KMS-11 (cell line): Measurements from ENCODE around the gene CHST12.
"Not testable (repeated sequence)": the region's sequence is repeated elsewhere in the genome, so short reads cannot be mapped to it uniquely, and the experiment has no call there.

ENCODE experiments used
- H2AFZ ChIP-seq: fragments of 200-600 bp; sonication (generic); 2 replicates; pipeline ENCODE4 v1.6.1; 2016; ENCODE audit warnings: antibody characterized with exemption, mixed run types, low read depth
- H3K27ac ChIP-seq: fragments of 200-600 bp; sonication (generic); 2 replicates; pipeline ENCODE4 v1.6.1; 2016; ENCODE audit warnings: mild to moderate bottlenecking, mixed run types
- H3K27me3 ChIP-seq: fragments of 200-600 bp; sonication (generic); 2 replicates; pipeline ENCODE4 v1.6.1; 2017; ENCODE audit warnings: mild to moderate bottlenecking, low read depth, mixed run types, moderate library complexity; ENCODE audit not compliant: insufficient read depth
- H3K36me3 ChIP-seq: fragments of 200-600 bp; sonication (generic); 2 replicates; pipeline ENCODE4 v1.6.1; 2017; ENCODE audit warnings: mild to moderate bottlenecking, mixed run types; ENCODE audit not compliant: insufficient read depth
- H3K4me1 ChIP-seq: fragments of 200-600 bp; sonication (generic); 2 replicates; pipeline ENCODE4 v1.6.1; 2016; ENCODE audit warnings: mild to moderate bottlenecking, low read depth, mixed run types; ENCODE audit not compliant: poor library complexity, severe bottlenecking
- H3K4me2 ChIP-seq: fragments of 200-600 bp; sonication (generic); 2 replicates; pipeline ENCODE4 v1.7.0; 2016; ENCODE audit warnings: mild to moderate bottlenecking, mixed run types
- H3K4me3 ChIP-seq: fragments of 200-600 bp; sonication (generic); IDR thresholded peaks from 2 replicates; pipeline ENCODE4 v1.6.1; 2017; ENCODE audit warnings: low read depth, low read length, mixed read lengths; ENCODE audit not compliant: insufficient read depth
- H3K79me2 ChIP-seq: fragments of 200-600 bp; sonication (generic); 2 replicates; pipeline ENCODE4 v1.6.1; 2016; ENCODE audit warnings: low read depth, mixed run types; ENCODE audit not compliant: insufficient read depth
- H3K9ac ChIP-seq: fragments of 200-600 bp; sonication (generic); 2 replicates; pipeline ENCODE4 v1.6.1; 2016; ENCODE audit warnings: mild to moderate bottlenecking, mixed run types
- H4K20me1 ChIP-seq: fragments of 200-600 bp; sonication (generic); 2 replicates; pipeline ENCODE4 v1.6.1; 2016; ENCODE audit warnings: mild to moderate bottlenecking, mixed run types; ENCODE audit not compliant: insufficient read depth
- TF ChIP-seq, protein P1 (sequence below): fragments of 200-600 bp; sonication (generic); conservative IDR thresholded peaks from 2 replicates; pipeline ENCODE4 v1.6.1; 2017; ENCODE audit warnings: low read depth, mild to moderate bottlenecking, antibody characterized with exemption, low read length, moderate library complexity, mixed read lengths

Gene CHST12

DNA sequence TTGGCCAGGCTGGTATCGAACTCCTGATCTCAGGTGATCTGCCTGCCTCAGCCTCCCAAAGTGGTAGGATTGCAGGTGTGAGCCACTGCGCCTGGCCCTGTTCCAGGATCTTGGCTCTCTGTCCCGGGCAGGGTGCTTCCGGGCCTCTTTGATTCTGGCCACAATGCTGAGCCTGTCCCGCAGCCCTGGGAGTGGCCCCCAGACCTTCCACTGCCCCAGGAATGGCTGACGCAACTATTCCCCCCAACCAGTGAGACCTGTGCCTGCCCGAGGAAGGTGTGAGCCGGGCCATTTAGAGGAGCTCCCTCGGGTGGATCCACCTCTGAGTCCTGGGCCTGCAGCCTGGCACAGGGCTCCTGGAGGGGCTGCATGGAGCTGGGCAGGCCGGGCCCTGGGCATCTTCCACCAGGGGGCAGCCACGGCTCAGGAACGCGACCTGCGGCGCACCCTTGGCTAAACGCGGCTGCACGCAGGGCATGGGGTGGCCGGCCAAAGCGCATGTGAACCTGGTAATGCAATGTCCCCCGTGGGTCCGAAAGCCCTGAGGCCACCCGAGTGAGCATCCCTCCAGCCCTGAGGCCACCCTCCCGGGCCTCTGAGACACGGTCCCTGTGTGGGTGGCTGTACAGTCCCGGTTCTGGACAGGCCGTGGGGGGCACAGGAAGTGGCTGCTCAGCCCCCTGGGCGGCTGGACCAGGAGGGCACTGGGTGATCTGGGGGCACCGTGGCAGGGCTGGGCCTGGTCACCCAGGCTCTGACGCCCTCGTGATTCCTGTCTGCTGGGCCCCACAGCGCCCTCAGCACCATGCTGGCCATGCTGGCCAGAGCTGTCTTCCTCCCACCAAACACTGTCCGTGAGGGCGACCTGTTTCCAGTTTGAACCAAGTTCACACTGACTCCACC lies 48.0 kb downstream of the CHST12 start:
- H3K9ac ChIP-seq: peak overlapping the region; percentile 45
- H3K27me3 ChIP-seq: no peaks in the 10 kb centered on the region; the same call in 1 of the 2 replicates
- no peak overlapping the region for H3K4me3 ChIP-seq
- TF ChIP-seq, protein P1, sequence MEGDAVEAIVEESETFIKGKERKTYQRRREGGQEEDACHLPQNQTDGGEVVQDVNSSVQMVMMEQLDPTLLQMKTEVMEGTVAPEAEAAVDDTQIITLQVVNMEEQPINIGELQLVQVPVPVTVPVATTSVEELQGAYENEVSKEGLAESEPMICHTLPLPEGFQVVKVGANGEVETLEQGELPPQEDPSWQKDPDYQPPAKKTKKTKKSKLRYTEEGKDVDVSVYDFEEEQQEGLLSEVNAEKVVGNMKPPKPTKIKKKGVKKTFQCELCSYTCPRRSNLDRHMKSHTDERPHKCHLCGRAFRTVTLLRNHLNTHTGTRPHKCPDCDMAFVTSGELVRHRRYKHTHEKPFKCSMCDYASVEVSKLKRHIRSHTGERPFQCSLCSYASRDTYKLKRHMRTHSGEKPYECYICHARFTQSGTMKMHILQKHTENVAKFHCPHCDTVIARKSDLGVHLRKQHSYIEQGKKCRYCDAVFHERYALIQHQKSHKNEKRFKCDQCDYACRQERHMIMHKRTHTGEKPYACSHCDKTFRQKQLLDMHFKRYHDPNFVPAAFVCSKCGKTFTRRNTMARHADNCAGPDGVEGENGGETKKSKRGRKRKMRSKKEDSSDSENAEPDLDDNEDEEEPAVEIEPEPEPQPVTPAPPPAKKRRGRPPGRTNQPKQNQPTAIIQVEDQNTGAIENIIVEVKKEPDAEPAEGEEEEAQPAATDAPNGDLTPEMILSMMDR: peak; percentile 85
- H3K4me1 ChIP-seq: peaks cover 30% of the 10 kb centered on the region
- H3K4me2 ChIP-seq: peak overlapping the region; percentile 79
- no peaks in the 10 kb centered on the region for H3K36me3 ChIP-seq
- no peaks in the 10 kb centered on the region for H3K79me2 ChIP-seq
- peak overlapping the region; percentile 89 for H2AFZ ChIP-seq
- 0 out of 2 replicates have a peak overlapping the region, but pooled peaks have one; percentile 5 for H3K27ac ChIP-seq
- no peaks in the 10 kb centered on the region for H4K20me1 ChIP-seq

- Histone ChIP-seq H3K79me2 (no peaks in the 10 kb centered on the region), H3K4me3 (no peak overlapping the region), H3K27ac (0 out of 2 replicates have a peak overlapping the region, but pooled peaks have one; percentile 5), H4K20me1 (no peaks in the 10 kb centered on the region), H3K4me2 (peak overlapping the region; percentile 79), H2AFZ (peak overlapping the region; percentile 89), H3K36me3 (no peaks in the 10 kb centered on the region), H3K4me1 (peaks cover 30% of the 10 kb centered on the region), H3K9ac (peak overlapping the region; percentile 45), H3K27me3 (no peaks in the 10 kb centered on the region; the same call in 1 of the 2 replicates)
- TF ChIP-seq, protein P1: no peak
These were observed 48.7 kb downstream of the CHST12 start for GRCh38 chr7:2452074-2452507.

DNA sequence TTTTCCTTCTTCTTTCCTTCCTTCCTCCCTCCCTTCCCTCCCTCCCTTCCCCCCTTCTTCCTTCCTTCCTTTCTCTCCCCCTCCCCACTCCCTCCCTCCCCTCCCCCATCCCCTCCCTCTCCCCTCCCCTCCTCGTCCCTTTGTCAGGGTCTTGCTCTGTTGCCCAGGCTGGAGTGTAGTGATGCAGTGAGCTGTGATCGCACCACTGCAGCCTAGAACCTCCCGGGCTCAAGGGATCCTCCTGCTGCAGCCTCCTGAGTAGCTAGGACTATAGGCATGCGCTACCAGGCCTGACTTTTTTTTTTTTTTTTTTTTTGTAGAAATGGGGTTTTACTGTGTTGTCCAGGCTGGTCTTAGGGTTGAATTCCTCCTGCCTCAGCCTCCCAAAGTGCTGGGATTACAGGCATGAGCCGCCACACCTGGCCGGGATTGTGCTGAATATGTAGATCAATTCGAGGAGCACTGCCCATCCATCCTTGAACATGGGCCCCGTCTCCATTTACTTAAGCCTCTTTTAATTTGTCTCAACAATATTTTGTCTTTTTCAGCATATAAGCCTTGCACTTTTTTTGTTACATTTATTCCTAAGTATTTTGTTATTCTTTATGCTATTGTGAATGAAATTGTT lies 49.3 kb downstream of the CHST12 start:
- H2AFZ ChIP-seq: no peak overlapping the region
- TF ChIP-seq, protein P1: no peak
- H3K4me1 ChIP-seq: peaks cover 30% of the 10 kb centered on the region
- H3K27ac ChIP-seq: no peak overlapping the region
- H3K4me2 ChIP-seq: no peak overlapping the region
- no peak overlapping the region for H3K4me3 ChIP-seq
- H3K27me3 ChIP-seq: no peaks in the 10 kb centered on the region; the same call in 1 of the 2 replicates
- H4K20me1 ChIP-seq: no peaks in the 10 kb centered on the region
- H3K9ac ChIP-seq: no peak overlapping the region
- no peaks in the 10 kb centered on the region for H3K79me2 ChIP-seq
- no peaks in the 10 kb centered on the region for H3K36me3 ChIP-seq

GRCh38 chr7:2453849-2454248 lies 50.4 kb downstream of the CHST12 start:
- H3K36me3 ChIP-seq, H3K9ac ChIP-seq, H3K79me2 ChIP-seq, H3K27me3 ChIP-seq, H4K20me1 ChIP-seq, H2AFZ ChIP-seq, H3K4me3 ChIP-seq, H3K27ac ChIP-seq, H3K4me2 ChIP-seq: not testable (repeated sequence)
- H3K4me1 ChIP-seq: peaks cover 30% of the 10 kb centered on the region
